Neural progenitor cell (in vitro differentiated cells): ENCODE measurements around the gene MSGN1.

ENCODE experiments used
- CTCF ChIP-seq: fragments of 200-600 bp; sonication (generic); IDR thresholded peaks from 2 replicates; pipeline ENCODE4 v1.5.1; 2017; ENCODE audit warnings: antibody characterized with exemption, mild to moderate bottlenecking
- EZH2phosphoT487 ChIP-seq: fragments of 200-600 bp; sonication (generic); IDR thresholded peaks from 2 replicates; pipeline ENCODE4 v1.6.1; 2017; ENCODE audit warnings: antibody characterized with exemption

GRCh38 chr2:17788773-17789172 is 27.5 kb upstream of the MSGN1 start:
- no peak for TF ChIP-seq CTCF
- no peak for TF ChIP-seq EZH2phosphoT487
